Nephron progenitor cell (in vitro differentiated cells): ENCODE measurements around the gene GFAP.

Experiments
- DNase-seq: peaks from one replicate; pipeline ENCODE4 v3.0.0; 2021
- H3K27ac Mint-ChIP-seq: 2 replicates; pipeline ENCODE4 v1.8.0; 2021; ENCODE audit warnings: mild to moderate bottlenecking, moderate library complexity, mixed read lengths
- H3K27me3 Mint-ChIP-seq: 2 replicates; pipeline ENCODE4 v1.8.0; 2021; ENCODE audit warnings: mild to moderate bottlenecking, low read depth, mixed read lengths; ENCODE audit not compliant: poor library complexity
- H3K36me3 Mint-ChIP-seq: 2 replicates; pipeline ENCODE4 v1.8.0; 2021; ENCODE audit warnings: low read depth, mixed read lengths
- H3K4me1 Mint-ChIP-seq: 2 replicates; pipeline ENCODE4 v1.8.0; 2021; ENCODE audit warnings: mixed read lengths
- H3K4me3 Mint-ChIP-seq: 2 replicates; pipeline ENCODE4 v1.8.0; 2021; ENCODE audit warnings: mild to moderate bottlenecking, moderate library complexity, mixed read lengths
- H3K9me3 Mint-ChIP-seq: 2 replicates; pipeline ENCODE4 v1.8.0; 2021; ENCODE audit warnings: mild to moderate bottlenecking, moderate library complexity, mixed read lengths
- CTCF ChIP-seq: fragments of 200-600 bp; sonication (generic); IDR thresholded peaks from 2 replicates; pipeline ENCODE4 v1.5.0; 2021; ENCODE audit warnings: antibody characterized with exemption

The GFAP gene

DNA sequence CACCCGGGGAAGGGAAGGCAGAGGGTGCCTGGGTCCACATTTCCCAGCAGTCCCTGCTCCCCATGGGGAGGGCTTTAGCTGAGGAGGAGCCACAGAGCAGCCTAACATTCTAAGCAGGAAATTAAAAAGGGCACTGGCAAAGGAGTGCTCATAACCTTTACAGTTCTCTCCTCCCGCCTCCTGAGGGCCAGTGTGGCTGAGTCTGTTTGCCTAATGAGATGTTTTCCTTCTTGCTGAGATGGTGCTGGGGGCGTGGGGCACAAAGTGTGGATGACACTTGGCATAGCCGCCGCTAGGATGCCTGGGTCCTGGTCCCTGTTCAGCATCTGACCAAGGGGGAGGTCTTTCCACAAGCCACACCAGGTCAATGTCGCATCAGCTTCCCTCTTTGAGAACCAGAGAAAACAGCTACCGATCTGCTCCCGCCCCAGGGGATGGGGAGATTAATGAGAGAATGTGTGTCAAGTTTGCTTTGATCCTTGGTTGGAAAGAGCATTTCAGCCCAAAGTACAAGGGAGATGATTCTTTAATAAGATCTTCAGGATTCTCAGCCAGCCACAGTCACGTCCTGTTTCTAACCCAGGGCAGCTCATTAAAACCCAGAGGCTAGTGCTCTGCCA is 26.5 kb upstream of the GFAP start:
- peaks cover 90% of the 10 kb centered on the region for H3K36me3 Mint-ChIP-seq
- peaks cover 15% of the 10 kb centered on the region for H3K4me1 Mint-ChIP-seq
- H3K27me3 Mint-ChIP-seq: no peaks in the 10 kb centered on the region
- peak overlapping the region; percentile 16 for H3K27ac Mint-ChIP-seq
- peaks cover 25% of the 10 kb centered on the region for H3K9me3 Mint-ChIP-seq
- no peak for DNase-seq
- TF ChIP-seq CTCF: no peak
- H3K4me3 Mint-ChIP-seq: no peak overlapping the region

DNA sequence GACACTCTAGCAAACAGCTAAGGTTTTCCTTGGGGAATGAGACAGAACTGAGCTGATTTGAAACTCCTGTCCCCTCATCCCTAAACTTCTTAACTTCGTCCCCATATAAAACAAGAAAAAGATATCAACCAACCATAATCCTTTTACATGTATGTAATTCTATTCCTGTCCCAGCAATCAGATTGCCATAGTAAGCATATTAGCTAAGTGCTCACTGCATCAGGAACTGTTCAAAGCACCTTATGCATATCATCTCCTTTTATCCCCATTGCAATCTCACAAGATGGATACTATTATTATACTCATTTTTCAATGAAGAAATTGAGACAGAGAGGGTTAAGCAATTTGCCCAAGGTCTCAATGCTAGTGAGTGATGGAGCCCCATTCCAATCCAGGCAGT is 25.5 kb upstream of the GFAP start:
- TF ChIP-seq CTCF: no peak
- Mint-ChIP-seq H3K9me3 (peaks cover 25% of the 10 kb centered on the region), H3K4me3 (no peak overlapping the region), H3K4me1 (peaks cover 7% of the 10 kb centered on the region), H3K27ac (no peak overlapping the region), H3K27me3 (no peaks in the 10 kb centered on the region), H3K36me3 (peaks cover 86% of the 10 kb centered on the region)
- no peak for DNase-seq

GRCh38 chr17:44940317-44940716 is 25.0 kb upstream of the GFAP start:
- no peak overlapping the region for H3K27ac Mint-ChIP-seq
- H3K9me3 Mint-ChIP-seq: peaks cover 25% of the 10 kb centered on the region

DNA sequence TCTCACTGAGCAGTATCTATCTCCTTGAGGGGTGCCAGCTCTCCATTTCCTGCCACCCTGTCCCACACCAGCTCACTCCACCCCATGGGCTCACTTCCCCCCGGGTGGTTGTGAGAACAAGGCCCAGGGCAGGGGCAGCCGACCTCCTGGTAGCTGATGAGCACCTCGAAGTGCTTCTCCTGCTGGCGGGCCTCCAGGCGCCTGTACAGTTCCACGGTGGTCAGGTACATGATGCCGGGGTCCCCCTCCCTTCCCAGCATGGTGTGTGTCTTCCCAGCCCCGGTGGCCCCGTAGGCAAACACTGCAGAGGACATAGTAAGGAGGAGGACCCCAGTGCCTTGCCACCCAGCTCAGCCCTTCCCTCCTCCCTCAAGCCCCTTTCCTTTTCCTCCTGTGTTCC is 19.8 kb upstream of the GFAP start:
- H3K4me3 Mint-ChIP-seq: no peak overlapping the region
- peaks cover 53% of the 10 kb centered on the region for H3K36me3 Mint-ChIP-seq
- H3K9me3 Mint-ChIP-seq: peaks cover 20% of the 10 kb centered on the region
- H3K27ac Mint-ChIP-seq: peak overlapping the region; percentile 64
- DNase-seq: no peak
- no peaks in the 10 kb centered on the region for H3K27me3 Mint-ChIP-seq
- no peak for TF ChIP-seq CTCF
- H3K4me1 Mint-ChIP-seq: no peaks in the 10 kb centered on the region

More at GRCh38 chr17:44940317-44940716, 25.0 kb upstream of the GFAP start:
- Mint-ChIP-seq H3K4me3 (no peak overlapping the region), H3K27me3 (no peaks in the 10 kb centered on the region), H3K4me1 (peaks cover 7% of the 10 kb centered on the region), H3K36me3 (peaks cover 88% of the 10 kb centered on the region)
- TF ChIP-seq CTCF: no peak
- DNase-seq: no peak

- H3K36me3 Mint-ChIP-seq: peaks cover 53% of the 10 kb centered on the region
- no peak overlapping the region for H3K4me3 Mint-ChIP-seq
- H3K9me3 Mint-ChIP-seq: peaks cover 16% of the 10 kb centered on the region
- H3K4me1 Mint-ChIP-seq: no peaks in the 10 kb centered on the region
- H3K27ac Mint-ChIP-seq: no peak overlapping the region
- TF ChIP-seq CTCF: no peak
- no peak for DNase-seq
- H3K27me3 Mint-ChIP-seq: no peaks in the 10 kb centered on the region
Measured at GRCh38 chr17:44934745-44935105, 19.4 kb upstream of the GFAP start.
